ENCODE results near the gene MARF1.

MARF1 gene

DNA sequence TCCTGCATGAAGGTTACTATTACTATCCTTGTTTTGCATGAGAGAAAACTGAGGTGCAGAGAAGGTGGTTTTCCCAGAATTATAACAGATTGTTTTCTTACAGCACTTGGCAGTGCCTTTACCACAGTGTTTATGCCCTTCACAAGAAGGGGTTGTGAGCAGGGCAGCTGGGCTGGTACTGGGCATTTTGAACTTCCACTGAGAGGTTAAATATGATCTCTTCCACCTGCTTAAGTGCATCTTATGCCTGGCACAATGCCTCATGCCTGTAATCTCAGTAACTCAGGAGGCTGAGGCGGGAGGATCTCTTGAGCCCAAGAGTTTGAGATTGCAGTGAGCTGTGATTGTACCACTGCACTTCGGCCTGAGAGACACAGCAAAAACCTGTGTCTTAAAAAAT lies 43.3 kb upstream of the MARF1 start:
- DNase-seq (ENCODE audit: low read depth): no peak
- no peak for TF ChIP-seq MYC (IDR thresholded peaks at IDR 0.05; ENCODE audit: low read depth, low read length)
- TF ChIP-seq MAX (IDR thresholded peaks at IDR 0.05; ENCODE audit: low read depth, low read length): no peak
- no peak for TF ChIP-seq POLR2A (IDR thresholded peaks at IDR 0.05; ENCODE audit: extremely low read depth, insufficient read length)
- TF ChIP-seq, protein P1, sequence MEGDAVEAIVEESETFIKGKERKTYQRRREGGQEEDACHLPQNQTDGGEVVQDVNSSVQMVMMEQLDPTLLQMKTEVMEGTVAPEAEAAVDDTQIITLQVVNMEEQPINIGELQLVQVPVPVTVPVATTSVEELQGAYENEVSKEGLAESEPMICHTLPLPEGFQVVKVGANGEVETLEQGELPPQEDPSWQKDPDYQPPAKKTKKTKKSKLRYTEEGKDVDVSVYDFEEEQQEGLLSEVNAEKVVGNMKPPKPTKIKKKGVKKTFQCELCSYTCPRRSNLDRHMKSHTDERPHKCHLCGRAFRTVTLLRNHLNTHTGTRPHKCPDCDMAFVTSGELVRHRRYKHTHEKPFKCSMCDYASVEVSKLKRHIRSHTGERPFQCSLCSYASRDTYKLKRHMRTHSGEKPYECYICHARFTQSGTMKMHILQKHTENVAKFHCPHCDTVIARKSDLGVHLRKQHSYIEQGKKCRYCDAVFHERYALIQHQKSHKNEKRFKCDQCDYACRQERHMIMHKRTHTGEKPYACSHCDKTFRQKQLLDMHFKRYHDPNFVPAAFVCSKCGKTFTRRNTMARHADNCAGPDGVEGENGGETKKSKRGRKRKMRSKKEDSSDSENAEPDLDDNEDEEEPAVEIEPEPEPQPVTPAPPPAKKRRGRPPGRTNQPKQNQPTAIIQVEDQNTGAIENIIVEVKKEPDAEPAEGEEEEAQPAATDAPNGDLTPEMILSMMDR (IDR thresholded peaks at IDR 0.05; ENCODE audit: low read depth, low read length): no peak
- H3K4me3 ChIP-seq (ENCODE audit: low read depth, low read length): no peak overlapping the region

DNA sequence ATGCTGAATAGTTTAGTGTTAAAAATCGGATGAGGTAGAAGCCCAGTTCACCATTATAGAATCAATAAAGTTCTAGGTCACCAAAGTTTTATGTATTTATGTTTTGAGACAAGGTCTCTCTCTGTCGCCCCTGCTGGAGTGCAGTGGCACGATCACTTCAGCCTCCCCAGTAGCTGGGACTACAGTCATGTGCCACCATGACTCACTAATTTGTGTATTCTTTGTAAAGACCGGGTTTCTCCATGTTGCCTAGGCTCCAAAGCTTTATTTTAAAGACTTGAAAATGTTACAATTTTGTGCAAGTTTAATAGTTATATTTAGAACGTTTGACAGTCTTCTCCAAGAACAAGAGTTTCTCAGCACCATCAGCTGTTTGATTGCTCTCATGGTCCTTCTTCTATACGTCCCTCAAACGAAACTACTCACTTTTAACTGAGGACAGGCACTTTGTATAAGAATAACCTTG lies 39.2 kb upstream of the MARF1 start:
- H3K4me3 ChIP-seq (ENCODE audit: low read depth, low read length): no peak overlapping the region
- DNase-seq (ENCODE audit: low read depth): peak; percentile 70
- TF ChIP-seq MAX (IDR thresholded peaks at IDR 0.05; ENCODE audit: low read depth, low read length): peak; percentile 63
- no peak for TF ChIP-seq POLR2A (IDR thresholded peaks at IDR 0.05; ENCODE audit: extremely low read depth, insufficient read length)
- peak; percentile 44 for TF ChIP-seq MYC (IDR thresholded peaks at IDR 0.05; ENCODE audit: low read depth, low read length)
- TF ChIP-seq, protein P1 (IDR thresholded peaks at IDR 0.05; ENCODE audit: low read depth, low read length): peak; percentile 53

DNA sequence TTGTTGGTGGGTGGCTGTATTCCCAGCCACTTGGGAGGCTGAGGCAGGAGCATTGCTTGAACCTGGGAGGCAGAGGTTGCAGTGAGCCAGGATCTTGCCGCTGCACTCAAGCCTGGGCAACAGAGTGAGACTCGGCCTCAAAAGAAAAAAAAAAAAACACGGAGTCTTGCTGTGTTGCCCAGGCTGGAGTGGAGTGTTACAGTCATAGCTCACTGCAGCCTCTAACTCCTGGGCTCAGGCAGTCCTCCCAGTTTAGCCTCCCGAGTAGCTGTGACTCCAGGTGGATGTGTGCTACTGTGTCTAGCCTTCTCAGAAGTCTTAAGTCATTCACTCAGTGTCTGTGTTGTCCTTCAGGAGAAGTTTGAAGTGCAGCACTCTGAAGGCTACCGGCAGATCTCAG lies 34.5 kb upstream of the MARF1 start:
- no peak for DNase-seq (ENCODE audit: low read depth)
- H3K4me3 ChIP-seq (ENCODE audit: low read depth, low read length): no peak overlapping the region
- no peak for TF ChIP-seq MYC (IDR thresholded peaks at IDR 0.05; ENCODE audit: low read depth, low read length)
- no peak for TF ChIP-seq MAX (IDR thresholded peaks at IDR 0.05; ENCODE audit: low read depth, low read length)
- TF ChIP-seq POLR2A (IDR thresholded peaks at IDR 0.05; ENCODE audit: extremely low read depth, insufficient read length): no peak

GRCh38 chr16:15676506-15676905 lies 33.6 kb upstream of the MARF1 start:
- H3K4me3 ChIP-seq (ENCODE audit: low read depth, low read length): no peak overlapping the region
- TF ChIP-seq MYC (IDR thresholded peaks at IDR 0.05; ENCODE audit: low read depth, low read length): no peak
- TF ChIP-seq, protein P1 (IDR thresholded peaks at IDR 0.05; ENCODE audit: low read depth, low read length): no peak
- TF ChIP-seq MAX (IDR thresholded peaks at IDR 0.05; ENCODE audit: low read depth, low read length): no peak
- DNase-seq (ENCODE audit: low read depth): no peak

GRCh38 chr16:15674571-15674970 lies 31.6 kb upstream of the MARF1 start:
- H3K4me3 ChIP-seq (ENCODE audit: low read depth, low read length): no peak overlapping the region
- no peak for DNase-seq (ENCODE audit: low read depth)
- TF ChIP-seq, protein P1 (IDR thresholded peaks at IDR 0.05; ENCODE audit: low read depth, low read length): no peak
- no peak for TF ChIP-seq MYC (IDR thresholded peaks at IDR 0.05; ENCODE audit: low read depth, low read length)
- TF ChIP-seq POLR2A (IDR thresholded peaks at IDR 0.05; ENCODE audit: extremely low read depth, insufficient read length): no peak
- TF ChIP-seq MAX (IDR thresholded peaks at IDR 0.05; ENCODE audit: low read depth, low read length): no peak

DNA sequence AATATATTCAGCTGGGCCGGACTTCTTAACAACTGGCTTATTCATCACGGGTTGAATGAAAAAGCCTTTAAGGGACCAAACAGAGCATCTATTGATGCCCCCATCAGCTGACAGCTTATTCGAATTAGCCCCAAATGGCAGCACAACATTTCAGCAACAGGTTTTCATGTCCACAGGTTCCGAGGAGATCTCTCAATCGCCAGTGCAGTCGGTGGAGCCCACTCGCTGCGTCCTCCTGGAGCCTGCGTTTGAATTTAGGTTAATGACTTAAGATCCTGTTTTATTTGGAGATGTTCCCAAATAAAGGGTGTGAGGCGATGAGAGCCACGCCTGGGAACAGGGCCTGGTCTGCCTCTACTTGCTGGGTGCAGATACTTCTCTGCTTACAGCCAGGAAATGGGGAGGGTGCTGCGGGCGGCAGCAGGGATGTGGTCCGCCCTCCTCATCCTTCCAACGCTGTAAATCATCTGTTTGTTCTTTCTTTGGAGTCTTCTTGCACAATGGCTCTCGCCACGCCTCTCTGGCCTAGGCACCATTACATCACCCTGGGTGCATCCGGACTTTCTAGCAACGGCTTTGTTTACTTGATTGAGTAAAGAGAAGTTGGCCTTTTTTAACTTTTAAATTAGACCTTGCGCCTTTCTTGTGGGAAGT lies 29.7 kb upstream of the MARF1 start:
- TF ChIP-seq POLR2A (IDR thresholded peaks at IDR 0.05; ENCODE audit: extremely low read depth, insufficient read length) (peak; percentile 50), MAX (IDR thresholded peaks at IDR 0.05; ENCODE audit: low read depth, low read length) (peak; percentile 73; the same call in 1 of the 2 replicates), MYC (IDR thresholded peaks at IDR 0.05; ENCODE audit: low read depth, low read length) (peak; percentile 80; the same call in 1 of the 2 replicates)
- TF ChIP-seq, protein P1 (IDR thresholded peaks at IDR 0.05; ENCODE audit: low read depth, low read length): no peak
- H3K4me3 ChIP-seq (ENCODE audit: low read depth, low read length): peak overlapping the region; percentile 21
- peak; percentile 97 for DNase-seq (ENCODE audit: low read depth)

- DNase-seq (ENCODE audit: low read depth): peak; percentile 44
These were observed 29.2 kb upstream of the MARF1 start for GRCh38 chr16:15672127-15672513.

More at GRCh38 chr16:15672127-15672513, 29.2 kb upstream of the MARF1 start:
- peak overlapping the region; percentile 21 for H3K4me3 ChIP-seq (ENCODE audit: low read depth, low read length)
